Measurements from ENCODE around the gene B3GNT2. TPM values are rescaled to one million over a fixed set of nuclear protein-coding genes. Genes with fewer than 3 reads are reported as not detected.

B3GNT2 gene
- polyA plus RNA-seq, 1 experiment = 9.4 TPM

GRCh38 chr2:62221141-62221540, 25.2 kb downstream of the B3GNT2 start:
- DNase-seq (ENCODE audit: low read depth) = no peak
- ChIA-PET CTCF (interaction anchor here (1.1 kb wide), 1 partner anchor 57 kb away, joined by 4 read pairs; no protein-coding TSS in a partner anchor), POLR2A (no interaction called here)
- 0 out of 2 replicates have a peak, but pooled peaks cover 4% of the 10 kb centered on the region for H3K36me3 ChIP-seq (ENCODE audit: control insufficient read depth, insufficient read depth, low read length)
- H3K4me3 ChIP-seq (ENCODE audit: low read depth, low read length) = no peak overlapping the region
- TF ChIP-seq, protein P1, sequence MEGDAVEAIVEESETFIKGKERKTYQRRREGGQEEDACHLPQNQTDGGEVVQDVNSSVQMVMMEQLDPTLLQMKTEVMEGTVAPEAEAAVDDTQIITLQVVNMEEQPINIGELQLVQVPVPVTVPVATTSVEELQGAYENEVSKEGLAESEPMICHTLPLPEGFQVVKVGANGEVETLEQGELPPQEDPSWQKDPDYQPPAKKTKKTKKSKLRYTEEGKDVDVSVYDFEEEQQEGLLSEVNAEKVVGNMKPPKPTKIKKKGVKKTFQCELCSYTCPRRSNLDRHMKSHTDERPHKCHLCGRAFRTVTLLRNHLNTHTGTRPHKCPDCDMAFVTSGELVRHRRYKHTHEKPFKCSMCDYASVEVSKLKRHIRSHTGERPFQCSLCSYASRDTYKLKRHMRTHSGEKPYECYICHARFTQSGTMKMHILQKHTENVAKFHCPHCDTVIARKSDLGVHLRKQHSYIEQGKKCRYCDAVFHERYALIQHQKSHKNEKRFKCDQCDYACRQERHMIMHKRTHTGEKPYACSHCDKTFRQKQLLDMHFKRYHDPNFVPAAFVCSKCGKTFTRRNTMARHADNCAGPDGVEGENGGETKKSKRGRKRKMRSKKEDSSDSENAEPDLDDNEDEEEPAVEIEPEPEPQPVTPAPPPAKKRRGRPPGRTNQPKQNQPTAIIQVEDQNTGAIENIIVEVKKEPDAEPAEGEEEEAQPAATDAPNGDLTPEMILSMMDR (IDR thresholded peaks at IDR 0.05; ENCODE audit: insufficient read depth, low read depth, low read length) = no peak
- no peaks in the 10 kb centered on the region for H3K27me3 ChIP-seq (ENCODE audit: control insufficient read depth, insufficient read depth, low read length)

DNA sequence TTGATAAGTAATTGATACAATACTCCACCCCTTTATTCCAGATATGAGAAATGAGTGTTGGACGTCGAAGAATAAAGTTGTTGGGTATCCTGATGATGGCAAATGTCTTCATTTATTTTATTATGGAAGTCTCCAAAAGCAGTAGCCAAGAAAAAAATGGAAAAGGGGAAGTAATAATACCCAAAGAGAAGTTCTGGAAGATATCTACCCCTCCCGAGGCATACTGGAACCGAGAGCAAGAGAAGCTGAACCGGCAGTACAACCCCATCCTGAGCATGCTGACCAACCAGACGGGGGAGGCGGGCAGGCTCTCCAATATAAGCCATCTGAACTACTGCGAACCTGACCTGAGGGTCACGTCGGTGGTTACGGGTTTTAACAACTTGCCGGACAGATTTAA, 26.3 kb downstream of the B3GNT2 start:
- Histone ChIP-seq H3K4me3 (ENCODE audit: low read depth, low read length) (no peak overlapping the region), H3K36me3 (ENCODE audit: control insufficient read depth, insufficient read depth, low read length) (0 out of 2 replicates have a peak, but pooled peaks cover 4% of the 10 kb centered on the region), H3K27me3 (ENCODE audit: control insufficient read depth, insufficient read depth, low read length) (no peaks in the 10 kb centered on the region)
- no peak for DNase-seq (ENCODE audit: low read depth)
- ChIA-PET CTCF (interaction anchor here (1.1 kb wide), 1 partner anchor 58 kb away, joined by 4 read pairs; no protein-coding TSS in a partner anchor), POLR2A (no interaction called here)
- TF ChIP-seq, protein P1 (IDR thresholded peaks at IDR 0.05; ENCODE audit: insufficient read depth, low read depth, low read length) = no peak

- CTCF ChIA-PET = no interaction called here
- Histone ChIP-seq H3K4me3 (ENCODE audit: low read depth, low read length) (no peak overlapping the region), H3K27me3 (ENCODE audit: control insufficient read depth, insufficient read depth, low read length) (no peaks in the 10 kb centered on the region), H3K36me3 (ENCODE audit: control insufficient read depth, insufficient read depth, low read length) (0 out of 2 replicates have a peak, but pooled peaks cover 4% of the 10 kb centered on the region)
- TF ChIP-seq, protein P1 (IDR thresholded peaks at IDR 0.05; ENCODE audit: insufficient read depth, low read depth, low read length) = no peak
- POLR2A ChIA-PET = no interaction called here
- no peak for DNase-seq (ENCODE audit: low read depth)
Measured at GRCh38 chr2:62222674-62223073, 26.8 kb downstream of the B3GNT2 start.

DNA sequence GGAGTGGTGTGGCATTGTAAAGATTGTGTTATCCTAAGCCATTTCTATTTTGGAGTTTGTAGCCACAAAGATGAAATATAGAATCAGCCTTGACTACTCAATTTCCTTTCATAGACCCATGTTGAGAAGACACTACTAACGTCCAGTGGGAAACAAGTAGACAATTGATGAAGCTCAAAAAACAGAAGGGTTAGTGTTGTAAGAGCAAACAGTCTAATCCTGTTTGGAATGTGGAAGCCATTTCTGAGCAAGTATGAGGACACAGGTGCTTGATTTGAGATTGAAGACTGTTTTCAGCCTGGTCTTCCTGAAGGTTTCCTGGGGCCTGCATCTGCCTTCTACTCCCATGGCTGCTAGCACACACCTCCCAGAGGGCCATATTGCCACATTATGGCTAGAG, 29.1 kb downstream of the B3GNT2 start:
- H3K27me3 ChIP-seq (ENCODE audit: control insufficient read depth, insufficient read depth, low read length) = no peaks in the 10 kb centered on the region
- TF ChIP-seq, protein P1 (IDR thresholded peaks at IDR 0.05; ENCODE audit: insufficient read depth, low read depth, low read length) = no peak
- no peak overlapping the region for H3K4me3 ChIP-seq (ENCODE audit: low read depth, low read length)
- 0 out of 2 replicates have a peak, but pooled peaks cover 4% of the 10 kb centered on the region for H3K36me3 ChIP-seq (ENCODE audit: control insufficient read depth, insufficient read depth, low read length)
- no peak for DNase-seq (ENCODE audit: low read depth)
- ChIA-PET POLR2A (no interaction called here), CTCF (no interaction called here)

DNA sequence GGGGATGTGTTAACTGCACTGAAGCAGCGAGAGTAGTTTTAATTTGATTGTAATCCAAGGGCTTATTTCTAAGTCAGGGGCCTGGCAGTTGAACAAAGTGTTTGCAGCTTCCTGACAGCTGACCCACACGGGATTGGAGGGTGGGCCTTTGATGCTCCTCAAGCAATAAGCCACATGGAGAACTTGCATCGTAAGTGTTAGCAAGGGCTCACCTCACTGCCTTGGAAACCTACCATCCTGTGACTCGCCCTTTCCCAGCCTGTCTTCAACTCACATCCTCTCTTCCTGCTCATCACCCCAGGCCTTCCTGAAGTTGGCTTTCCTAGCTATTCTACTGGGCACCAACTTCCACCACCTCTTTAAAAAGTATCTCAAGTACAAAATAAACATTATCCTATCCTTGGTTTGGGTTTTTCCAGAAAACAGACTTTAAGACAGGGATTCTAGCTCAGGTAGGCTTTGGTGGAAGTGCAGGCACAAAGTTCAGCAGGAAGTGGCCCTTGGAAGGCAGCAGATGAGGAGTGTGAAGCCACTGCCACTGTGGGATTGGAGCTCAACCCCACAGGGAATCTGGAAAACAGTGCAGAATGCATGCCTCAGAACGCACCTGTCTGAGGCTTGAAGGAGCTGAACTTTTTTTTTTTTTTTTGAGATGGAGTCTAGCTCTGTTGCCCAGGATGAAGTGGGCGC, 31.6 kb downstream of the B3GNT2 start:
- TF ChIP-seq, protein P1 (IDR thresholded peaks at IDR 0.05; ENCODE audit: insufficient read depth, low read depth, low read length) = no peak
- no peak for DNase-seq (ENCODE audit: low read depth)
- H3K36me3 ChIP-seq (ENCODE audit: control insufficient read depth, insufficient read depth, low read length) = 0 out of 2 replicates have a peak, but pooled peaks cover 3% of the 10 kb centered on the region
- H3K27me3 ChIP-seq (ENCODE audit: control insufficient read depth, insufficient read depth, low read length) = no peaks in the 10 kb centered on the region
- ChIA-PET POLR2A (no interaction called here), CTCF (no interaction called here)
- no peak overlapping the region for H3K4me3 ChIP-seq (ENCODE audit: low read depth, low read length)

Data from BJ (cell line).